CD14-positive monocyte (primary cell): ENCODE data around the gene SNTN. TPM values are rescaled to one million over a fixed set of nuclear protein-coding genes. Genes with fewer than 3 reads are reported as not detected.

Experiments used
- DNase-seq, 3 donors: peaks; one replicate each; pipeline ENCODE4 v3.0.0-alpha.2; 2011 to 2022
- H2AFZ ChIP-seq: 2 replicates; pipeline ENCODE4 v1.6.0; 2012; ENCODE audit warnings: mild to moderate bottlenecking, low read depth, low read length, inconsistent platforms; ENCODE audit not compliant: insufficient read depth, poor library complexity, severe bottlenecking
- H3K27ac ChIP-seq, 2 donors: 1 replicate in 1 of 2; 2 replicates in 1 of 2; pipeline ENCODE4 v1.5.1; 2012 to 2013; ENCODE audit warnings: low read length in 2 of 2, control low read depth in 1 of 2, inconsistent platforms in 1 of 2, low read depth in 1 of 2, mild to moderate bottlenecking in 1 of 2
- H3K27me3 ChIP-seq, 2 donors: one replicate each; pipeline versions ENCODE4 v1.6.0 to v1.6.1; 2011 to 2013; ENCODE audit warnings: low read length in 2 of 2; ENCODE audit not compliant: control insufficient read depth in 2 of 2, insufficient read depth in 2 of 2
- H3K36me3 ChIP-seq, 2 donors: replicated peaks in 1 of 2; 1 replicate in 1 of 2; 2 replicates in 1 of 2; pipeline versions ENCODE4 v1.5.1 to v1.6.1; 2012 to 2013; ENCODE audit warnings: low read length in 2 of 2, control low read depth in 1 of 2, inconsistent platforms in 1 of 2, mild to moderate bottlenecking in 1 of 2; ENCODE audit not compliant: insufficient read depth in 2 of 2, control insufficient read depth in 1 of 2
- H3K4me1 ChIP-seq, 2 donors: 1 replicate in 1 of 2; 2 replicates in 1 of 2; pipeline versions ENCODE4 v1.5.1 to v1.6.1; 2012 to 2013; ENCODE audit warnings: low read length in 2 of 2, control low read depth in 1 of 2, inconsistent platforms in 1 of 2, mild to moderate bottlenecking in 1 of 2, moderate library complexity in 1 of 2; ENCODE audit not compliant: insufficient read depth in 2 of 2, control insufficient read depth in 1 of 2
- H3K4me2 ChIP-seq: replicated peaks from 2 replicates; pipeline ENCODE3; 2012; ENCODE audit warnings: low read length, moderate library complexity, mild to moderate bottlenecking; ENCODE audit not compliant: poor library complexity, severe bottlenecking; ENCODE audit errors: extremely low read depth
- H3K4me3 ChIP-seq, 3 experiments: fragments of 200-600 bp in 1 of 3; sonication (generic) in 1 of 3; replicated peaks in 1 of 3; 1 replicate in 2 of 3; 2 replicates in 1 of 3; pipeline ENCODE4 v1.5.1; 2011 to 2013; ENCODE audit warnings: low read length in 3 of 3, mild to moderate bottlenecking in 3 of 3, control low read depth in 2 of 3, low read depth in 2 of 3, inconsistent platforms in 1 of 3, moderate library complexity in 1 of 3
- H3K79me2 ChIP-seq: 2 replicates; pipeline ENCODE4 v1.6.0; 2012; ENCODE audit warnings: mild to moderate bottlenecking, control low read depth, inconsistent platforms, low read length, moderate library complexity; ENCODE audit not compliant: insufficient read depth
- H3K9ac ChIP-seq: 2 replicates; pipeline ENCODE4 v1.6.0; 2017; ENCODE audit warnings: low read length, mild to moderate bottlenecking; ENCODE audit not compliant: insufficient read depth, poor library complexity, severe bottlenecking
- H3K9me3 ChIP-seq, 2 donors: replicated peaks in 1 of 2; 1 replicate in 1 of 2; 2 replicates in 1 of 2; pipeline versions ENCODE4 v1.5.1 to v1.6.1; 2012 to 2013; ENCODE audit warnings: low read length in 2 of 2, control low read depth in 1 of 2; ENCODE audit not compliant: control insufficient read depth in 1 of 2, insufficient read depth in 1 of 2
- H4K20me1 ChIP-seq: 2 replicates; pipeline ENCODE4 v1.6.0; 2012; ENCODE audit warnings: mild to moderate bottlenecking, low read length, control low read depth, moderate library complexity; ENCODE audit not compliant: insufficient read depth
- H3K27ac Mint-ChIP-seq, 7 donors: one replicate each; pipeline ENCODE4 v1.8.0; 2020; ENCODE audit warnings: mild to moderate bottlenecking in 7 of 7, mixed read lengths in 7 of 7, moderate library complexity in 6 of 7, inconsistent platforms in 2 of 7
- H3K27me3 Mint-ChIP-seq, 3 donors: one replicate each; pipeline ENCODE4 v1.8.0; 2021 to 2022; ENCODE audit warnings: low read depth in 3 of 3, mild to moderate bottlenecking in 3 of 3, mixed read lengths in 3 of 3, moderate library complexity in 3 of 3, inconsistent platforms in 1 of 3
- H3K36me3 Mint-ChIP-seq, 2 donors: one replicate each; pipeline ENCODE4 v1.8.0; 2020; ENCODE audit warnings: mixed read lengths in 2 of 2, inconsistent platforms in 1 of 2, mild to moderate bottlenecking in 1 of 2
- H3K4me1 Mint-ChIP-seq: one replicate; pipeline ENCODE4 v1.8.0; 2020; ENCODE audit warnings: mild to moderate bottlenecking, mixed read lengths
- H3K4me3 Mint-ChIP-seq, 2 donors: one replicate each; pipeline ENCODE4 v1.8.0; 2020; ENCODE audit warnings: mild to moderate bottlenecking in 2 of 2, mixed read lengths in 2 of 2, moderate library complexity in 1 of 2
- H3K9me3 Mint-ChIP-seq, 7 donors: one replicate each; pipeline ENCODE4 v1.8.0; 2020 to 2022; ENCODE audit warnings: mixed read lengths in 7 of 7, mild to moderate bottlenecking in 6 of 7, moderate library complexity in 6 of 7, inconsistent platforms in 2 of 7
- WGBS: methylation state at CpG from one replicate; pipeline ENCODE4 v1.1.5; 2013; ENCODE audit warnings: missing lambda C conversion rate; ENCODE audit not compliant: insufficient coverage; 5-methylcytosine and 5-hydroxymethylcytosine counted together
- intact Hi-C, 2 donors: fragments of 100-400 bp; cut with micrococcal nuclease; formaldehyde crosslinking; loops; one replicate each; pipeline versions ENCODE4 v1.15.0 to v1.15.1; 2023
- polyA minus RNA-seq: library from RNA; depleted of rRNA, polyadenylated mRNA; stranded (reverse); fragments of >200 nt; gene quantifications from 2 replicates; pipeline ENCODE4 v1.2.3, GENCODE V29; 2012
- polyA plus RNA-seq, 3 donors: library from polyadenylated mRNA; depleted of rRNA in 1 of 3; unstranded in 2 of 3; stranded (reverse) in 1 of 3; fragments of 300-500 nt in 2 of 3; fragments of >200 nt in 1 of 3; fragmentation: Illumina TruSeq in 2 of 3; gene quantifications; 1 replicate in 2 of 3; 2 replicates in 1 of 3; pipeline ENCODE4 v1.2.3, GENCODE V29; 2012 to 2021
- total RNA-seq, 12 experiments: library from RNA in 1 of 12; stranded (reverse) in 1 of 12; fragments of 120-200 nt in 1 of 12; gene quantifications; one replicate each; pipeline ENCODE4 v1.2.4 and lab custom pipeline; 2013 to 2026; ENCODE audit warnings: mixed read lengths in 6 of 12, inconsistent platforms in 1 of 12
- TF ChIP-seq, protein P1 (sequence below): fragments of 200-600 bp; IDR thresholded peaks from one replicate; pipeline ENCODE4 v1.8.0; 2022; ENCODE audit warnings: antibody characterized with exemption, mild to moderate bottlenecking

SNTN gene
- not detected for total RNA-seq (2013)
- not detected for polyA plus RNA-seq
- not detected in 2 replicates for polyA minus RNA-seq
- 0 to 2.4 (median 0) reads per million in 11 experiments for total RNA-seq (lab: John Stamatoyannopoulos, UW)

DNA sequence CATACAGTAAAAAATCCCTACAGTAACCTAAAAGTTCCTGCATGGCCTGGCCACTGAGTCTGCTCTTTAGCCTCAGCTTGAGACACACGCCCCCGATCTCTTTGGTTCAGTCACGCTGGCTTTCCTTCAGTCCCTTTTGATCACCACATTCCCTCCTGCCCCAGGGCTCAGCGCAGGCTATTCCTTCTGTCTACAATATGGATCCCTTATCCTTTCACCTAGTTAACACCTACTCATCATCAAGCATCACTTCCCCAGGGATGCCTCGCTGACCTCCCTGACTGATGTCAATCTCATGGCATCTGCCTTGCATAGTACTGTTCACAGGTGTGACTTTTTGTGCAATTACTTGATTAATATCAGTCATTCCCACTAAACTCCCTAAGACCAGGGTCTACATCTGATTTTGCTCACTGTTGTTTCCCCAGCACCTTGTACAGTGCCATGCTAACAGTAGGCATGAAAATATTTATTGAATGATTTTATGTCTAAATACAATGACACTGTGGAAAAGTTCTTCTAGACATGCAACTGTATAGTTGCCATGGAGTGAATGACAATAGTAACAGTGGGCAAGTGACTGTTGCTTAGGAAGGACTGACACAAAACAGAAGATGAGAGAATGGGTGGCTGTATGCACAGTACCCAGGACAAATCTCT is at the start of gene SNTN:
Gene SNTN (plus strand): TSS at position 610 of the 660 bp plus-strand sequence. CDS start 13 bp downstream, at position 623.
- peaks cover 0 to 9% (median 3%) of the 10 kb centered on the region in 7 donors for H3K9me3 Mint-ChIP-seq
- intact Hi-C loops = no loop called here
- H3K27me3 ChIP-seq = no peaks in the 10 kb centered on the region
- H3K36me3 Mint-ChIP-seq = no peaks in the 10 kb centered on the region
- WGBS = 84% methylated on average over 5 of the region's 5 CpGs
- H3K9ac ChIP-seq = no peak within 1 kb of the TSS
- H3K27ac Mint-ChIP-seq = no peak within 1 kb of the TSS
- no peak within 1 kb of the TSS for H3K4me3 ChIP-seq
- peaks cover 0 to 2% (median 2%) of the 10 kb centered on the region in 3 donors for H3K27me3 Mint-ChIP-seq
- H3K27ac ChIP-seq = no peak within 1 kb of the TSS
- no peaks in the 10 kb centered on the region for H4K20me1 ChIP-seq
- no peak within 1 kb of the TSS for H2AFZ ChIP-seq
- no peaks in the 10 kb centered on the region for H3K4me1 Mint-ChIP-seq
- no peaks in the 10 kb centered on the region for H3K4me1 ChIP-seq
- TF ChIP-seq, protein P1, sequence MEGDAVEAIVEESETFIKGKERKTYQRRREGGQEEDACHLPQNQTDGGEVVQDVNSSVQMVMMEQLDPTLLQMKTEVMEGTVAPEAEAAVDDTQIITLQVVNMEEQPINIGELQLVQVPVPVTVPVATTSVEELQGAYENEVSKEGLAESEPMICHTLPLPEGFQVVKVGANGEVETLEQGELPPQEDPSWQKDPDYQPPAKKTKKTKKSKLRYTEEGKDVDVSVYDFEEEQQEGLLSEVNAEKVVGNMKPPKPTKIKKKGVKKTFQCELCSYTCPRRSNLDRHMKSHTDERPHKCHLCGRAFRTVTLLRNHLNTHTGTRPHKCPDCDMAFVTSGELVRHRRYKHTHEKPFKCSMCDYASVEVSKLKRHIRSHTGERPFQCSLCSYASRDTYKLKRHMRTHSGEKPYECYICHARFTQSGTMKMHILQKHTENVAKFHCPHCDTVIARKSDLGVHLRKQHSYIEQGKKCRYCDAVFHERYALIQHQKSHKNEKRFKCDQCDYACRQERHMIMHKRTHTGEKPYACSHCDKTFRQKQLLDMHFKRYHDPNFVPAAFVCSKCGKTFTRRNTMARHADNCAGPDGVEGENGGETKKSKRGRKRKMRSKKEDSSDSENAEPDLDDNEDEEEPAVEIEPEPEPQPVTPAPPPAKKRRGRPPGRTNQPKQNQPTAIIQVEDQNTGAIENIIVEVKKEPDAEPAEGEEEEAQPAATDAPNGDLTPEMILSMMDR = no peak
- no peak within 1 kb of the TSS for H3K4me2 ChIP-seq
- H3K9me3 ChIP-seq = no peaks in the 10 kb centered on the region
- no peaks in the 10 kb centered on the region for H3K79me2 ChIP-seq
- H3K4me3 Mint-ChIP-seq = no peak within 1 kb of the TSS
- no peak for DNase-seq
- H3K36me3 ChIP-seq = no peaks in the 10 kb centered on the region

DNA sequence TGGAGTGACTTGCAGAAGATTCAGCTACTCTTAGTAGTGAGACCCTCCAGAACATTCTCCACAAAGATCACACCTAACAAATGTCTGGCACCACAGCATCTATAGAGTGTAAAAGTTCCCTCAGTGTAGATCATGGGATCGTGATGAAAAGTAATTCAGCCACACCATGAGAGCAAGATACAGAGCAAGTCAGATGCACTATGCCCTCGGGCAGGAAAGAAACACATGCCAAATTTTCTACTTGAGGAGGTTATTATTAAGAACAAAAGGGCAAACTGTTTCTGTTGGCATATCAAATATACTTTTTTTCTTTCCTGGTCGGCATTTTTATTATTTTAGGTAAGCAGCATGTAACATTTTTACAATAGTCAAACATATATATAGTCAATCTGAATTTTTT is 44.8 kb upstream of the SNTN start:
- Mint-ChIP-seq H3K27me3 (peaks cover 0 to 3% (median 0%) of the 10 kb centered on the region in 3 donors), H3K9me3 (peaks cover 0 to 6% (median 1%) of the 10 kb centered on the region in 7 donors), H3K36me3 (no peaks in the 10 kb centered on the region), H3K27ac (no peak overlapping the region), H3K4me3 (no peak overlapping the region), H3K4me1 (no peaks in the 10 kb centered on the region)
- 89% methylated on average over 2 of the region's 3 CpGs for WGBS
- H3K9ac ChIP-seq = no peak overlapping the region
- H3K4me2 ChIP-seq = no peak overlapping the region
- H3K79me2 ChIP-seq = no peaks in the 10 kb centered on the region
- no peak overlapping the region for H2AFZ ChIP-seq
- TF ChIP-seq, protein P1 = no peak
- no peak for DNase-seq
- no peaks in the 10 kb centered on the region for H3K36me3 ChIP-seq
- no peaks in the 10 kb centered on the region for H4K20me1 ChIP-seq
- intact Hi-C loops = no loop called here
- no peaks in the 10 kb centered on the region for H3K4me1 ChIP-seq
- H3K27me3 ChIP-seq = no peaks in the 10 kb centered on the region
- no peak overlapping the region for H3K27ac ChIP-seq
- no peak overlapping the region for H3K4me3 ChIP-seq
- no peaks in the 10 kb centered on the region for H3K9me3 ChIP-seq
